IPS-NIHi11 (cell line): ENCODE data around the gene SHANK3.

ENCODE experiments used
- DNase-seq: peaks from one replicate; pipeline ENCODE4 v3.0.0; 2012; ENCODE audit warnings: mixed read lengths, low spot score

The SHANK3 gene

DNA sequence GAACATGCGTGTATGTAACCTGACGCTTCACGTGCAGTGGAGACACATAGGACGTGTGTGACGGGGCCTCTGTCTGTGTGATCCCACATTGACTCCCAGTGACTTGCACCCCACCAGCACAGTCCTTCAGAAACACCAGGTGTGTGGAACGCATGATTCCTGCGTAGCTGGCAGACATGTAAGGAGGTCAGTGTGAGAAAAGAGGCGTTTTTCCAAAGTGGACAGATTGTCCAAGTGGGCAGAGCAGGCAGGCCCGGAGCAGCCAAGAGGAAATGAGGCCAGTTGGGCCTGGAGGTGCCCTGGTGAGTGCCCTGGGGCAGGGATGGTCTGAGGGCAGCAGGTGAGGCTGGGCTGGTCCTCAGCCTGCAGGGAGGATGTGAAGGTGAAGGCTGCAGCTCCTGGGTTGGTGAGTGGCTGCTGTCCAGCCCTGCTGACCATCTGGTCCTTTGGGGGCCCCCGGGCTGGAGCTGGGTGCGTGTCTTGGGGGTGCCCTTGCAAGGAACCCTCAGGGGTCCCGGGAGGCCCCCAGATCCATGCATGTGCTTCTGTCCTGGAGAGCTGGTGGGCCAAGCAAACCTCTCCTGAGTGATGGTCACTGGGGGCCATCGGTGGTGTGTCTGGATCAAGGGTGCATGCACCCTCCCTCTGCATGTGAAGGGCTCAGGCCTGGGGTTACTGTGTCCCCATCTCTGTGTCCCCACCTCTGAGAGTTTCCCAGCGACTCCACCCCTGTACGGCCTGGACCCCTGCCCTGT lies 26.6 kb downstream of the SHANK3 start:
- DNase-seq = no peak

DNA sequence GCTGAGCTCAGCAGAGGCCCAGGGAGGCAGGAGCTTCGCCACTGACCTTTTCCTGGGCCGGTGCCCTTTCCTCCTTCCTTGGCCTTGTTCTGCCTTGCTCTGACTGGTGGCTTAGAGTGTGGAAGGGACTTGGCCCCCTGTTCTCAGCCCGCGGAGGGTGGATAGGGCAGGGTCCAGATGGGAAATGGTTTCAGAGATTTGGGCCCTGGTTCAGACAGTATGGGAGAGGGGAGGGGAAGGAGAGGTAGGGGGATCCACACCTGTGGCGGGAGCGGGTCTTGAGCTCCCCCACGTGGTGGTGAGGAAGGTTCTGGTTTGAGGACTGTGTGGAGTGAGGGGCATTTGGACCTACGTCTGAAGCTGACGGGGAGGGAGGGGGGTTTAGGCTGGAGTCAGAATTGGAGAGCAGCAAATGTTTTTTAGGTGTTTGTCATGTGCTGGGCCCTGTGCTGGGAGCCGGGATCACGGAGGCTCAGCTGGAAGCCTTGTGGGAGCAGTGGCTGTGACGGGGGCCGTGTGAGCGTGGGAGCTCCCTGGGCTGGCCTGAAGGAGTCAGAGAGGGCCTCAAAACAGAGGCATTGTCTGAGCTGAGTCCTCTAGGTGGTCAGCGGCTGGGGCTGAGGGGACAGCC lies 27.2 kb downstream of the SHANK3 start:
- peak; percentile 78 for DNase-seq

DNA sequence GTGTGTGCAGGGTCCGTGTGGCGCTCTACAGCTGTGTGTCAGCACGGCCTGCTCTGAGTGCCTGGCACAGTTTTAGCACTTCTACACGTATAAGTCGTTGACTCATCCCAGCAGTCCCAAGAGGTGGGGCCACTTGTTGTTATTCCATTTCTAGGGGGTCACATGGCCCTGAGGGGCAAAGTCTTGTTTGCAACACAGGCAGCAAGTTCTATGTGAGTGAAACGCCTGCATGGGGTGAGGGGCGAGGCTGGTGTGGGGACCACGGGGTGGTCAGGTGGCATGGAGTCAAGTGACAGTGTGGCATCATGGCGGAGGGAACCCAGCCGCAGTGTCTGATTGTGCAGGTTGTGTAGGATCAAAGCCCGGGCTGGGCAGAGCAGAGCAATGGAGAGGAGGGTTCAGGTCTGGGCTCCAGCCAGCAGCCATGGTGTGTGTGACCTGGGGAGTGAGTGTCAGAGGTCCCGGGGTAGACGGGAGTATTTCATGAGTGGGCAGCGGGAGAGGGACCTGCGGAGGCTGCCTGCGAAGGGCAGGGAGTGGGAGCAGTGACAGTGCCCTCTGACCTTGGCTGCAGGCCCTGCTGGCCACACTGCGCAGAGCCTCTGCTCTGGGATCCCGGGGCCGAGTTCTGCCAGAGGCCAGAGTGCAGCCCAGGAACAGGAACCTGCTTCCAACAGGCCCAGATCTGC lies 27.9 kb downstream of the SHANK3 start:
- DNase-seq = no peak

DNA sequence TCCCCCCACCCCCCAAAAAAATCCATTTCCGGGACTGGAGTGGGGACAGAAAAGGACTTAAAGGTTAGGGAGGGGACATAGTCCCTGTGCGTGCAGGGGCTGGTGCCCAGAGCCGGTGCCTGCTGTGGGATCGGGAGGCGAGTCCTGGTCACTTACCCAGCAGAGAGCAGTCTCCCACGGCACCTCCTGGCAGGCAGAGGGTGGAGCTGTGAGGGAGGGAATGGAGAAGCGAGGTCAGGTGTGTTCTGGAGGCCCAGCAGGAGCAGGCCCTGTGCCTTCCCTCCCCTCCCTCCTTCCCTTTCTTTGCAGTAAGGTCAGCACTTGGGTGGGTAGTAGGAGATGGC lies 28.4 kb downstream of the SHANK3 start:
- no peak for DNase-seq

DNA sequence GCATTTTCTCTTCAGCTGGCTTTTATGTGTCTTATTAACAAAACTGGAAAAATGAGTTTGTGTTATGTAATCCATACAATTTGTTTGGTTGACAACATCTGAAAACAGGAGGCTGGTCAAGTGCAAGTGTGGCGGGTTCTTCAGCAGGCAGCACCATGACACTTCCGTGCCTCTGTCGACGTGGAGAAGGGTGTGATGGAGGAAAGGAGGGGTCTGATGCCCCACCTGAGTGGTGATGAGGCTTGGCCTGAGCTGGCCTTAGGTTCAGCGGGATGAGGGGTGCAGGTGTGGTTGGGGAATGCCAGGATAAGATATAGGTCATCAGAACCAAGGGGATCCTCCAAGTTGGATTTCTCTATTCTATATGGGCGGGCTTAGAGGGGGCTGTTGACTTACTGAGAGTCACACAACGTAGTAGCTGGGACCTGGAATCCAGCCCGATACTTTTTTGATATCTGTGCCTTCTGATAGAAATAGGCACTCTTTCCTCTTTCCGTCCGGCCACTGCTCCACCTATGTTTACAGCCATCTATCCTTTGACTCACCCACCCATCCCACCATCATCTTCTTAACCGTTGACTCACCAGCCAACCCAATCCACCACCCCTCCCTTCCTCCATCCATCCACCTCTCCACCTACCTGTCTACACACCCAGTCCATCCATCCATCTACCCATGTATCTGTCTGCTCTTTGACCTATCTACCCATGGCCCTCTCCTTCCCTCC lies 29.0 kb downstream of the SHANK3 start:
- DNase-seq = no peak

DNA sequence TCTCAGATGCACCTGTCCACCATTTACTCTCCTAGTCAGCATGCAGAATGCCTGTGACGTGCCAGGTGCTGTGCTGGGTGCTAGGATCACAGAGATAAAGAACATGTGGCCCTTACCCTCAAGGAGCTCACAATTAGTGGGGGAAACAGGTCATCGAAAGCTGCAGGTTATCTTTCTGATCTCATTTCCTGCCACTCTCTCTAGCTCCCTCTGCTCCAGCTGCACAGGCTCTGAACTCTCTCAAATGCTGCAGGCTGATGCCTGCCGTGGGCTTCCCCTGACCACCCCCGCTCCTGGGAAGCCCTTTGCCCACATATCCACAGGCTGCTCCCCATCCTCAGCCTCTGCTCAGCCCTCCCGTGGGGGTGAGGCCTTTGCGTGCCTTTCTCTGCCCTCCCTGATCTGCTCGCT lies 29.6 kb downstream of the SHANK3 start:
- DNase-seq = no peak

DNA sequence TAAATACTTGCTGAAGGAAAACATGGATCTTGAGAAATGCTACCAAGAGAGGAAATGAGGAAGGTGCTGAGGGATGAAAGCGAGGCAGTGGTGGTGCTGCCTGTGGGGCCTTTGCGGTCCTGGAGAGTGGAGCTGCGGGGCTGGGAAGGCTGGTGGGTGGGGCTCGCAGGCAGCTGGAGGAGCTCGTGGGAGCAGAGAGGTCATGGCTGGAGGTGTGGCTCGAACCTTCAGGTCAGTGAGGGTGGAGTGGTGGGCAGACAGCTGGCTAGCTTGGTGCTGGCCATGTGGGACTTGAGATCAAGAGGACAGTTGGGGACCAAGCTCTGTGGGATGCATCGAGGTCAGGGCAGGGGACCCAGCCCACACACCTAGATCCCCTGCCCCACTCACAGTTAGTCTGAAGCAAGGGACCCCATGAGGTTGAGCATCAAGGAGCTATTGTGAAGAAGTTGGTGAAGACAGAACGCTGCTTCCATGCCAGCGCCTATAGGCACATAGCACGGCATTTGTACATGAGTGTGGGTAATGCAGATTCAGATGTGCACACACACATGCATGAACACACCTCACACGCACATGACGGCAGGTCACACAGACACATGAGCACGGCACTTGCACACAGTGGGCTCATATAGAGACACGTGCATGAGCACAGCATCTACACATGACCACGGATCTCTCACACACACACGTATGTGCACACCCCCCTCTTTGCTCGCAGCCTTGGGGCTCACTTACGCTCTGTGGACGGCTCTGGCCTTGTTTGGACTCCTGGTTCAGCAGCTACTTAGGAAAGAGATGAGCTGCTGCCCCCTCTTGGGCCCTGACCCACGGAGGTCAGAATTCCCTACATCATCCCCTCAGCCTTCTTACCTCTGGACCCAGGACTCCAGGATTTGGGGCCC lies 30.4 kb downstream of the SHANK3 start:
- no peak for DNase-seq

DNA sequence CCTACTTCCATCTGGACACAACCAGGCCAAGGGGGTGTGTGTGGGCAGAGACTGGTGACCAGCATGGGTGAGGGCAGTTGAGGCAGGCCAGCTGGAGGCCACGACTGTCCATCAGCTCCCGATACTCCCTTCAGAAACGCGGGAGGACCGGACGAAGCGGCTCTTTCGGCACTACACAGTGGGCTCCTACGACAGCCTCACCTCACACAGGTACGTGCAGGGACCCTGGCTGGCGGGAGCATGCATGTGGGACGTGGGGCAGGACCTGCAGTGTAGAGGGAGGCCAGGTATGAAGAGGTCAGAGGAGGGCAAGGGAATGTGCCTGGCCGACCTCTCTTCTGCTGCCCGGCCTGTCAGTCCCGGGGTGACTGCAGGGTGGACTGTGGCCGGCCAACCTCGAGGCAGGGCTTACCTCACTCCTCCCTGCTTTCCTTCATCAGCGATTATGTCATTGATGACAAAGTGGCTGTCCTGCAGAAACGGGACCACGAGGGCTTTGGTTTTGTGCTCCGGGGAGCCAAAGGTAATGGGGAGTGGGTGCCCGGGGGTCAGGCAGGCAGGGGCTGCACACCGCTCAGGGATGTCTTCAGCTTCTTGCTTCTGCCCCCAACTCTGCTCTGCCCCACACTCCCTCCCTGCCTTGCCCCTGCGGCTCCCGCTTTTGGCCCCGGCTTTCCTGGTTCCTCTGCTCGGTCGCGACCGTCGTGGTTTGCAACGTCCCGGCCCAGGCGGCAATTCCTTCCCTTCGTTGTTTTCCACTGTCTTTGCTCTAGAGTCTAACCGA lies 31.3 kb downstream of the SHANK3 start:
- DNase-seq = no peak

DNA sequence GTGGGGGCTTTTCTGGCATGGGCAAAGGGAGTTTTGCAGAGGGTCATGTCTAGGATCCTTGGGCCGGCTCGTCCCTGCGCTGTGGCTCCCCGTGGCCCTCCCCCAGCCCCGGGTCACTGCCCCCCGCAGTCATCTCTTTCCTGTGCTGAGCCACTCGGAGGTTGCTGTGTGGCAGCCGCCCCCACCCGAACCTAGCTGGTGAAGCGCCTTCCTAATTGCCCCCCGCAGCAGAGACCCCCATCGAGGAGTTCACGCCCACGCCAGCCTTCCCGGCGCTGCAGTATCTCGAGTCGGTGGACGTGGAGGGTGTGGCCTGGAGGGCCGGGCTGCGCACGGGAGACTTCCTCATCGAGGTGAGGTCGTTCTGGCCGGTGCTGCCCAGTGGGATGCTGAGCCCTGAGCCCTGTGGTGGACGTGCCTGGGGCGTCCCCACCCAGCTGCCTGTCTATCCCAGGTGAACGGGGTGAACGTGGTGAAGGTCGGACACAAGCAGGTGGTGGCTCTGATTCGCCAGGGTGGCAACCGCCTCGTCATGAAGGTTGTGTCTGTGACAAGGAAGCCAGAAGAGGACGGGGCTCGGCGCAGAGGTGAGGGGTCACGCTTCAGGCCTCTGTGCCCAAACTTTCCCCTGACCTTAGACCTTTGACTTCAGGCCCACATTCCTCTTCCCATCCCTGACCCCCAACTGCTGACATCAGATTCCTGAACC lies 32.0 kb downstream of the SHANK3 start:
- DNase-seq = no peak

DNA sequence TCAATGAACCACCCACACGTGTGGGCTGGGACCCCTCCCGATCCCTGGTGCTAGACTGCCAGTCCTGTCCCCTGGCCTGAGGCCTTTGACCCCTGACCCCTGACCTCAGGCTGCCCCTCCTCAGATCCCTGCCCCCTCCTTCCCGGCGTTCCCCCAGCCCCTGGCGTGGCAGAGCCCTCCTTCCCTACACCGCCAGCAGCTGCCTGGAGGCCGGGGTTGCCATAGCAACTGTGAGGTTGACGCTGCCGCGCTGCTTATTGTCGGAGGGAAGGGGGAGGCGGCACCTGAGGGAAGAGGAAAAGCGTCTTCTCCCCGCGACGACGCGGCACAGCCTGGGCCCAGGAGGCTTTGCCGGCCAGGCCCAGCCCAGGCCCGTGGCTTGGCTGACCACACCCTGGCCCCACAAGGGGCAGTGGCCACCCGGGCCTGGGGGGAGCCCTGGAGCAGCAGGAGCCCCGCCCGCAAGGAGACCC lies 32.6 kb downstream of the SHANK3 start:
- DNase-seq = peak; percentile 96

DNA sequence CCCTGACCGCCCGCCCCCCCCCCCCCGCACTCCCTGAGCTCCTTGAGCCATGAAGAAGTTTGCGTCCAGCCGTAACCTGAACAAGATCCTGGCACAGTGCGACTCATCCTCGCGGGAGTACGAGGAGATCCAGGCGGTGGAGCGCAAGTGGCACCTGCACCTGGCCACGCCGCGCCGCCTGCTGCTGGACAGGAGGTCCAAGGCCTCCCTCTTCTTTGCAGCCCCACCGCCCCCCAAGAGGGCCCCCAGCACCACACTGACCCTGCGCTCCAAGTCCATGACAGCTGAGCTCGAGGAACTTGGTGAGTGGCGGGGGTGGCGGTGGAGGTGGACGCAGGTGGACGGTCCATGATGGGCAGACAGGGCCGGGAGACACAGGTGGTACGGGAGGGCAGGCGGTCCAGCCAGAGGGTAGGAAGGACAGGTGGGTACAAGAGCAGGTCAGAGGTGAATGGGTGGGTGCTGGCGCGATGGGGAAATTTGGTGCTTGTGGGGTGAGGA lies 33.3 kb downstream of the SHANK3 start:
- no peak for DNase-seq

DNA sequence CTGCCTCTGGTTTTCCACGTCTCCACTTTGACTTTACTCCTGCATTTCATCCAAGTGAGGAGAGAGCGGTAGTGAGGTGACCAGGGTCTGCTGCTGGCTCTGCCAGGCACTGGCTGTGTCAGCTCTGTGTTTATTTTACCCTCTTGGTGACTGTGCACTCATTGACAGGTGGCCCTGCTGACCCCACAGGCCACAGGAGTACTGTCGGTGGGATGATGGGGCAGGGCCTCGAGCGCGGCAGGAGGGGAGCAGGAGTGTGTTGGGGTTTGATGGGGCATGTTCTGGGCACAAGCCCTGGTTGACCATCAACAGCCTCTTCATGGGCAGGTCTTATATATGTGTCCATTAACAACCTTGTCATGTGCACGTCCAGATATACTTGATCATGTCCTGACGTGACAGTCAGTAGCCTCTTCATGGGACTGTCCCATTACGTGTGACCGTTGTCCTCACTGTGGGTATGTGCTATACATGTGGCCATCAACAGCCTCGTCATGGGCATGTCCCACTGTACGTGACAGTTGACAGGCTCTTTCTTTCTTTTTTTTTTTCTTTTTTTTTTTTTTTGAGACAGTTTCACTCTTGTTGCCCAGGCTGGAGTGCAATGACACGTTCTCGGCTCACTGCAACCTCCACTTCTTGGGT lies 34.0 kb downstream of the SHANK3 start:
- DNase-seq = no peak

DNA sequence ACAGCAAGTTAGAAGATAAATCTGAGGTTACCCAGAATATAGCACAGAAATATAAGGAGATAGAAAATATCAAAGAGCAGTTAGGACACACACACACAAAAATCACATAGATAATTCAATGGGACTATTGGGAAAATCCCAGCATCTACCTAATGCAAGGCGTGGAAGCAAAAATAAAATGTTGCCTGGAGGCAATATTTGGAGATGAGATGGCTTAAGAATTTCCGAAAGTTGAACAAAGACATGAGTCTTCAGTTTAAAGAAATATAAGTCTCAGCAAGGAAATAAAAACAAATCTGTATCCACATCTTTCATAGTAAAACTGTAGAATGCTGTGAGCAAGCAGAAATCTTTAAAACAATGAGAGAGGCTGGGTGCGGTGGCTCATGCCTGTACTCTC lies 35.9 kb downstream of the SHANK3 start:
- no peak for DNase-seq

DNA sequence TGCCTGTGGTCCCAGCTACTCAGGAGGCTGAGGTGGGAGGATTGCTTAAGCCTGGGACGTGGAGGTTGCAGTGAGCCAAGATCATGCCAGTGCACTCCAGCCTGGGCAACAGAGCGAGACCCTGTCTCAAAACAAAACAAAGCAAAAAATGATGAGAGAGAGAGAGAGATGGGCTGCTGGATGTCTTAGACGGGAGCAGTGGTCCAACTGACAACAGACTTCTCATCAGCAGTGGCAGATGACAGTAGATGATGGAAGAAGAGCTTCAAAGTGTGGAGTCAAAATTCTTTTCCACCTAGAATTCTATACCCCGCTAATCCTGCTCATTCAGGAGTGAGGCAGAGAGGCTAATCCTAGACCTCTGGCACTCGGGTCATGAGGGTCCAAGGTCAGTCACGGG lies 36.4 kb downstream of the SHANK3 start:
- DNase-seq = no peak

DNA sequence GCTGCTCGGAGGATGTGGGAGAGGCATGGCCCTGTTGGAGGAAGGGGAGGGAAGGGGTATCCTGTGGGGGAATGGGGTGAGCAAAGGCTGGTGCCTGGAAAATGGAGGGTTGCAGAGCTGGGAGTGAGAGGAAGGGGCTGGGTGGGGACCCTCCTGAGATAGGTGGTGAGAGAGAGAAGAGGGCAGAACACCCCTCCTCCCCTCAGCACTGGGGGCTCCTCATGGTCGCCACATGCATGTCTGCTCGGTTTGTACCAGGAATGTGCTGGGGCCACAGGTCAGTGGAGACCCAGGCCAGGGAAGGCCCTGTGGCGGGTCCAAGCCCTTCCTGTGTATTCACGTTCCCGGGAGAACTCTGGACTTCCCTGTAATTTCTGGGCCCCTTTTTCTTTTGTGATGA lies 37.6 kb downstream of the SHANK3 start:
- DNase-seq = no peak

DNA sequence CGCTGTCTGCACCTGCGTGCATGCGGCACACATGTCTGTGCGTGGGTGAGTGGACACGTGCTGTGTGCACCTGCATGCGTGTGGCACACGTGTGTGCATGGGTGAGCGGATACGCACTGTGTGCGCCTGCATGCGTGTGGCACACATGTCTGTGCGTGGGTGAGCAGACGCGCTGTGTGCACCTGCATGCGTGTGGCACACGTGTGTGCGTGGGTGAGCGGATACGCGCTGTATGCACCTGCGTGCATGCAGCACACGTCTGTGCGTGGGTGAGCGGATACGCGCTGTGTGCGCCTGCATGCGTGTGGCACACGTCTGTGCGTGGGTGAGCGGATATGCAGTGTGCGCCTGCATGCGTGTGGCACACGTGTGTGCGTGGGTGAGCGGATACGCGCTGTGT lies 38.3 kb downstream of the SHANK3 start:
- DNase-seq = no peak

DNA sequence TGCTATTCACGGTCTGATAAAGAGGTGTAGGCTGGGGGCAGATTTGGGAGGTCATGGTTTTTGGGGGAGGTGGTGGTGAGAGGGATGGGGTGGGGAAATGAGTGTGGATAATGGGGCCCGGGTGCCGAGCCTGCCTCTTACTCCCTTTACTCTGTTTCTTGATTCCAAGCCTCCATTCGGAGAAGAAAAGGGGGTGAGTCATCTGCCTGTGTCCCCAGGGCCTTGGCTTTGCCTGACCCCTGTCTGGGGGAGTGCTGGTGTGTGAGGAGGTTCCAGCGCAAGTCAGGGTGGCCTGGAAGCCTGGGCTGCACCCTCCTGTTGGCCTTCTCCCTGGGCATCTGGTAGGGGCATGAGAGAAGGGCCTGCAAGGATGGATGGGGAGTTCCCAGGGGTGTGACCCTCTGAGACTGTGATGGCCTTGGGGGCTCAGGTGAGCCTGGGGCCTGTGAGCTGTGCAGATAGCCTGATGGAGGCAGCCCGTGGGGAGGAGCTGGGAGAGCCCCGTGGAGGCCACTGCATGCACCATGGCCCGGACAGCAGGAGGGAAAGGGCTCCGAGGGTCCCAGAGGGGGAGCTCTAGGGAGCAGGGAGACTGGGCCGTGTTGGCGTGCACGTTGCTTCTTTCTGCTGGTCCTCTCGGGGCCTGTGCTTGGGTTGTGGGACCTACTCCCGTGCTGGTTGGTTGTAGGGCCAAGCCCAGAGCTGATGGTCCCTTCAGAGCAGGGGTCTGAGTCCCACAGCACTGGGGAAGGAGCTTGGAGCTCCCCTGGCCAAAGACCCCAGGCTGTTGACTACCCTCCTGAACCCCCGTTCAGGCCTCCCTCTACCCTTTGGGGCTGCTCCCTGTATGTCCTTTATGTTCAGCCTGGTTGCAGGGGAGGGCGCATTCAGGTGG lies 39.1 kb downstream of the SHANK3 start:
- no peak for DNase-seq

DNA sequence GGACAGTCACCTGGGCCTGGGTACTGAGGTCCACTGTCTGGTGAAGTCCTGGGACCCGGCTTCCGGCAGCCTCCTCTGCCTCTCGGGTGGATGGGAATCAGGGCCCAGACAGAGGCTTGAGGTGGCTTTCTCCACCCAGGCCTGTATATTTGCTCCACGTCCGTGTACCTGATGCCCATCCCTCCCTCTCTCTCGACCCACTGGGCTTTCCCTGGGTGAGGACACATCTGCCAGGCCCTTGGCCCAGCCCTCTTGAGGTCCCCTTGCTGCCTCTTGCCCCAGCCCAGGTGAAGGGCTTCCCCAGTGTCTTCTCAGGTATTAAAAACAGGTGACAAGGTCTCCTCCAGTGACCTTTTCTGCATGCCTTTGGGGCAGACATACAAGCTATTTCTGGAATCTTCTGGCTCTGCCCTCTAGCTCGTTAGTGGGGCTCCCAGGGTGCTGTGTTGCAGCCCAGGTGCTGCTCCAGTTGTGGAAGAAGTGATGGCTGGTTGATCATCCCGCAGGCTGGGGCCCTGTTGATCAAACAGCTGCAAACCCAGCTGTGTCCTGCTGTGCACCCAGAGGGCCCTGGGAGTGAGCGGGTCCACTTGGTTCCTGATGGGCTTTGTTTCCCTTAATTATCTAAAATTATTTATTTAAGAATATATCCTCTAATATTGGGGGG lies 39.9 kb downstream of the SHANK3 start:
- no peak for DNase-seq
